A673 (cell line): ENCODE results near the gene TMEM97. TPM values are rescaled to one million over a fixed set of nuclear protein-coding genes. Genes with fewer than 3 reads are reported as not detected.
"Not testable (repeated sequence)": the region's sequence is repeated elsewhere in the genome, so short reads cannot be mapped to it uniquely, and the experiment has no call there.

Source experiments
- BruUV-seq: library from RNA; stranded (reverse); fragments of 400-500 nt; replicated peaks from 2 replicates; lab custom pipeline; 2021; lab: Mats Ljungman, UMichigan
- CTCF ChIA-PET: fragments of 300-600 bp; sonication (Branson Sonifier 250); formaldehyde crosslinking; loops from one replicate; lab custom pipeline; 2022; ENCODE audit warnings: antibody characterized with exemption; lab: Charles Lee
- POLR2A ChIA-PET: fragments of 300-600 bp; sonication (Branson Sonifier 250); formaldehyde crosslinking; loops from one replicate; lab custom pipeline; 2022; ENCODE audit warnings: antibody characterized with exemption; ENCODE audit not compliant: low non-redundant PET; lab: Charles Lee
- DNase-seq: peaks from one replicate; pipeline ENCODE4 v3.0.0-alpha.2; 2015; ENCODE audit warnings: low spot score
- H3K27ac ChIP-seq: fragments of 200-600 bp; sonication (generic); 2 replicates; pipeline ENCODE4 v1.5.1; 2016; ENCODE audit warnings: mixed run types, low read depth, mild to moderate bottlenecking, mixed read lengths, antibody characterized with exemption, low read length; ENCODE audit not compliant: poor library complexity, severe bottlenecking
- H3K27me3 ChIP-seq: fragments of 200-600 bp; sonication (generic); replicated peaks from 2 replicates; pipeline ENCODE4 v1.6.1; 2017; ENCODE audit warnings: mixed run types, low read depth, mild to moderate bottlenecking, mixed read lengths, antibody characterized with exemption, low read length; ENCODE audit not compliant: insufficient read depth, poor library complexity
- H3K36me3 ChIP-seq: fragments of 200-600 bp; sonication (generic); 2 replicates; pipeline ENCODE4 v1.6.1; 2016; ENCODE audit warnings: mixed run types, mild to moderate bottlenecking, mixed read lengths, antibody characterized with exemption, low read length; ENCODE audit not compliant: insufficient read depth, poor library complexity, severe bottlenecking
- H3K4me1 ChIP-seq: fragments of 200-600 bp; sonication (generic); 2 replicates; pipeline ENCODE4 v1.6.1; 2017; ENCODE audit warnings: mixed run types, mild to moderate bottlenecking, mixed read lengths, antibody characterized with exemption, low read length; ENCODE audit not compliant: insufficient read depth, poor library complexity, severe bottlenecking
- H3K4me3 ChIP-seq: fragments of 200-600 bp; sonication (generic); 2 replicates; pipeline ENCODE4 v1.5.1; 2016; ENCODE audit warnings: low read depth, mixed run types, mild to moderate bottlenecking, mixed read lengths, low read length; ENCODE audit not compliant: poor library complexity, severe bottlenecking
- H3K9me3 ChIP-seq: fragments of 200-600 bp; sonication (generic); 2 replicates; pipeline ENCODE4 v1.6.1; 2016; ENCODE audit warnings: mixed run types, low read depth, mild to moderate bottlenecking, mixed read lengths, antibody characterized with exemption, low read length; ENCODE audit not compliant: poor library complexity, severe bottlenecking
- EZH2 ChIP-seq: fragments of 200-600 bp; sonication (generic); IDR thresholded peaks from 2 replicates; pipeline ENCODE4 v1.6.1; 2017; ENCODE audit warnings: borderline replicate concordance, low read depth, mild to moderate bottlenecking, mixed read lengths, antibody characterized with exemption, low read length; ENCODE audit not compliant: poor library complexity, severe bottlenecking
- intact Hi-C: fragments of 100-400 bp; cut with micrococcal nuclease; formaldehyde crosslinking; loops from one replicate; pipeline ENCODE4 v1.10.0; 2022; ENCODE audit not compliant: unreplicated experiment
- total RNA-seq: library from RNA; stranded (reverse); gene quantifications from 2 replicates; pipeline ENCODE4 v1.2.3, GENCODE V29; 2021
- TF ChIP-seq, protein P1 (sequence below): fragments of 300-800, 200-600 bp; sonication (generic); conservative IDR thresholded peaks from 2 replicates; pipeline ENCODE4 v1.5.1; 2017; ENCODE audit warnings: low read depth, mild to moderate bottlenecking, antibody characterized with exemption, low read length, moderate library complexity, mixed read lengths

TMEM97 gene
- total RNA-seq, 1 experiment from 2014 or later, result 134 TPM

DNA sequence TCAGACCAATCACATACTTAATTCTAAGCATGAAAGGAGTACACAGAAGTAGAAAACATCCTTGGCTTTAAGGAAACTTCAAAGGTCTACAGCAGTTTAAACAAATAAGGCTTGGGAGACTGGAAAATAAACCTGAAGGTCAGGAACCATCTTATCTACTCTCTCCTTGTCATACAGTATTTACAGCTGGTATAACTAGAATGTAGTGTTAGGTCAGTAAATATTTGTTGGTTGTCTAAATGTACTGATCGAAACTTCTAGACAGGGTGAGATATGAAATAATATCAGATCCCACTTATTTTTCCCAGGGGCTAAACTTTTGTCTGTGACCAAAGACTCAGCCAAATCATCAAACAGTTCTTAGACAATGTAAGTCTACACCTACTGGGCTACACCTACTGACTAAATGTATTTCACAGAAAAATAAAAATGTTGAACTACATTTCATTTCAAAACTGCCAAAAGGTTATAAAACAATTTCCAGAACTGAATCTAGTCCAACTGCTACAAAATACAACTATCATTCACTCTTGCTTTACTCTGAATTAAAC, 27.1 kb upstream of the TMEM97 start:
- intact Hi-C loops, result no loop called here
- H3K4me3 ChIP-seq, result no peak overlapping the region
- H3K36me3 ChIP-seq, result no peaks in the 10 kb centered on the region
- POLR2A ChIA-PET, result no interaction called here
- no peaks in the 10 kb centered on the region for H3K9me3 ChIP-seq
- H3K27me3 ChIP-seq, result no peaks in the 10 kb centered on the region
- H3K27ac ChIP-seq, result no peak overlapping the region
- no peak for DNase-seq
- H3K4me1 ChIP-seq, result no peaks in the 10 kb centered on the region
- TF ChIP-seq EZH2, result no peak
- TF ChIP-seq, protein P1, sequence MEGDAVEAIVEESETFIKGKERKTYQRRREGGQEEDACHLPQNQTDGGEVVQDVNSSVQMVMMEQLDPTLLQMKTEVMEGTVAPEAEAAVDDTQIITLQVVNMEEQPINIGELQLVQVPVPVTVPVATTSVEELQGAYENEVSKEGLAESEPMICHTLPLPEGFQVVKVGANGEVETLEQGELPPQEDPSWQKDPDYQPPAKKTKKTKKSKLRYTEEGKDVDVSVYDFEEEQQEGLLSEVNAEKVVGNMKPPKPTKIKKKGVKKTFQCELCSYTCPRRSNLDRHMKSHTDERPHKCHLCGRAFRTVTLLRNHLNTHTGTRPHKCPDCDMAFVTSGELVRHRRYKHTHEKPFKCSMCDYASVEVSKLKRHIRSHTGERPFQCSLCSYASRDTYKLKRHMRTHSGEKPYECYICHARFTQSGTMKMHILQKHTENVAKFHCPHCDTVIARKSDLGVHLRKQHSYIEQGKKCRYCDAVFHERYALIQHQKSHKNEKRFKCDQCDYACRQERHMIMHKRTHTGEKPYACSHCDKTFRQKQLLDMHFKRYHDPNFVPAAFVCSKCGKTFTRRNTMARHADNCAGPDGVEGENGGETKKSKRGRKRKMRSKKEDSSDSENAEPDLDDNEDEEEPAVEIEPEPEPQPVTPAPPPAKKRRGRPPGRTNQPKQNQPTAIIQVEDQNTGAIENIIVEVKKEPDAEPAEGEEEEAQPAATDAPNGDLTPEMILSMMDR, result no peak
- no TSS peak for BruUV-seq
- CTCF ChIA-PET, result no interaction called here

DNA sequence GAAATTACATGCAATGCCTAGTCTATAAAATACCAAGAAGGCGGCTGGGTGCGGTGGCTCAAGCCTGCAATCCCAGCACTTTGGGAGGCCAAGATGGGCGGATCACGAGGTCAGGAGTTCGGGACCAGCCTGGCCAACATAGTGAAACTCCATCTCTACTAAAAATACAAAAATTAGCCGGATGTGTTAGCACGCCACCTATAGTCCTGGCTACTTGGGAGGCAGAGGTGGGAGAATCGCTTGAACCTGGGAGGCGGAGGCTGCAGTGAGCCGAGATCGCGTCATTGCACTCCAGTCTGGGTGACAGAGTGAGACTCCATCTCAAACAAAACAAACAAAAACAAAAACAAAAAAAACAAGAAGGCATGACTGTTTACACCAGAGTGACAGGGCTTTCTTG, 26.1 kb upstream of the TMEM97 start:
- H3K27ac ChIP-seq, H3K9me3 ChIP-seq, H3K4me3 ChIP-seq, BruUV-seq, POLR2A ChIA-PET, H3K36me3 ChIP-seq, H3K4me1 ChIP-seq, H3K27me3 ChIP-seq, DNase-seq, intact Hi-C loops, CTCF ChIA-PET: not testable (repeated sequence)

DNA sequence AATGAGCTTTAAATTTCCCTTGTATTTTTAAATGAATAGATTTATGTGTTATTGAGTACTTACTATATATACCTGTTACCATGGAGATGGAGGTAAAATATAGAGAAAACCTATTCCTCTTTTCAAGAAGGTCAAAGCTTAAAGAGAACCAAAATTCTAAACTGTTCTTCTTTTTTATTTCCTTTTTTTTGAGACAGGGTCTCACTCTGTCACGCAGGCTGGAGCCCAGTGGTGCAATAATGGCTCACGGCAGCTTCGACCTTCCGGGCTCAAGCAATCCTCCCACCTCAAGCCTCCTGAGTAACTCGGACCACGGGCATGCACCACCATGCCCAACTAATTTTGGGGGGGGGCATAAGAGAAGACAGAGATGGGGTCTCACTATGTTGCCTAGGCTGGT, 25.0 kb upstream of the TMEM97 start:
- H3K27ac ChIP-seq, result no peak overlapping the region
- H3K36me3 ChIP-seq, result no peaks in the 10 kb centered on the region
- no peaks in the 10 kb centered on the region for H3K9me3 ChIP-seq
- no TSS peak for BruUV-seq
- H3K27me3 ChIP-seq, result no peaks in the 10 kb centered on the region
- TF ChIP-seq EZH2, result no peak
- TF ChIP-seq, protein P1, result no peak
- no peaks in the 10 kb centered on the region for H3K4me1 ChIP-seq
- CTCF ChIA-PET, result no interaction called here
- intact Hi-C loops, result no loop called here
- POLR2A ChIA-PET, result no interaction called here
- H3K4me3 ChIP-seq, result no peak overlapping the region
- DNase-seq, result no peak
